ENCODE measurements around the gene NTRK3.

DNA sequence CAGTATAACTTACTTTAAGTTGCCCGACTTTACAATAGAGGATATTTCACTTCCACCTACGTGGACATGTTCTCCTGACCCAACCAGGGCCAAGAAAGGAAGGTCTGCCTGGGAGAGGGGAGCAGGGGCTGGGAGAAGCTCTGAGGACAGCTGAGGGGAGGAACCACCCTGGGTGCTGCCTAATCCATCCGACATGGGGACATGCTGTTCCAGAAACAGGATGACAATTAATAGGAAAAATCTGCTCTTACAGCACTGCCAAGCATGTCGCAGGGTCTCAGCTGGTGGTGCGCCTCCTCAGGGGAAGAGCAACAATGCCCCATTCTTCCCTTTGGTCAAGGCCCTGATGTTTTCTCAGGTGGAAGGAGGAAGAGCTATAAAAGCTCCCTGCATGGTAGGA lies 132.3 kb downstream of the NTRK3 start:
- TF ChIP-seq HNF4G (IDR thresholded peaks at IDR 0.05; ENCODE audit: borderline replicate concordance, low read depth, low read length) (no peak), HNF4G (CRISPR knock-in tag; IDR thresholded peaks at IDR 0.05; ENCODE audit: borderline replicate concordance, low read depth) (no peak), ZNF251 (CRISPR knock-in tag; IDR thresholded peaks at IDR 0.05) (no peak), ZBTB33 (CRISPR knock-in tag; IDR thresholded peaks at IDR 0.05) (no peak)
